Ramos (cell line): ENCODE results near the gene VPS35.

Experiments used
- in situ Hi-C: fragments of 300-500 bp; cut with MboI; formaldehyde crosslinking; loops from one replicate; pipeline ENCODE4 v1.14.3; 2022; ENCODE audit warnings: low sequenced_read_pairs; ENCODE audit not compliant: unreplicated experiment

VPS35 gene

GRCh38 chr16:46621934-46622676, 66.9 kb downstream of the VPS35 start:
- in situ Hi-C loops, result no loop called here

- in situ Hi-C loops, result no loop called here
Observed at GRCh38 chr16:46621006-46621933, 67.7 kb downstream of the VPS35 start, which contains the start of gene SHCBP1. Gene SHCBP1, minus strand, starts transcription at chr16:46621379. Its CDS starts 20 bp downstream, at chr16:46621359.

GRCh38 chr16:46620266-46621005, 68.5 kb downstream of the VPS35 start:
- in situ Hi-C loops, result no loop called here

- in situ Hi-C loops, result no loop called here
Observed at GRCh38 chr16:46618516-46618915, 70.5 kb downstream of the VPS35 start.

GRCh38 chr16:46614006-46614405, 75.0 kb downstream of the VPS35 start:
- in situ Hi-C loops, result no loop called here

GRCh38 chr16:46613352-46613751, 75.6 kb downstream of the VPS35 start:
- in situ Hi-C loops, result no loop called here

GRCh38 chr16:46612121-46612520, 76.9 kb downstream of the VPS35 start:
- in situ Hi-C loops, result no loop called here

- in situ Hi-C loops, result no loop called here
Observed at GRCh38 chr16:46607529-46607928, 81.4 kb downstream of the VPS35 start.

- in situ Hi-C loops, result no loop called here
Observed at GRCh38 chr16:46606231-46606630, 82.7 kb downstream of the VPS35 start.
